ENCODE data around the gene STX12. TPM values are rescaled to one million over a fixed set of nuclear protein-coding genes. Genes with fewer than 3 reads are reported as not detected.
"Not testable (repeated sequence)": the region's sequence is repeated elsewhere in the genome, so short reads cannot be mapped to it uniquely, and the experiment has no call there.

Gene STX12
- total and polyA plus RNA-seq, 9 donors = 23.9 to 74.8 (median 41.2) TPM

DNA sequence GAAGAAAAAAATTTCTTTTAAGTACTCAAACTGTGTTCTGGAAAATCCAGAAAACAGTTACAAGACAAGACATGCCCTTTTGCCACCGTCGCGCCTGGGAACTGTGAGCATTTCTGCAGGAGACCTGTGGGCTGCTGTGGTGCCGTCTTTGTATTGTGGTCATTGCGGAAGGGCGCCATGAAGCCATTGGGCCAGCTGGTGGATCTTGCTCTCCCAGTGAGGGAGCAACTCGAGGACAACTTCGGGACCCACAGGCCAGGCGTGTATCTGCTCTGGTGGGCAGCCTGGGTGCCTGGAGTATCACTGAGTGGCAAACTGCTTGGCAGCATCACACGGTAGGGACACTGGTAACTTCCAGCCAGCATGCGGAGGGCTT, 95.5 kb downstream of the STX12 start:
- no peak for DNase-seq

DNA sequence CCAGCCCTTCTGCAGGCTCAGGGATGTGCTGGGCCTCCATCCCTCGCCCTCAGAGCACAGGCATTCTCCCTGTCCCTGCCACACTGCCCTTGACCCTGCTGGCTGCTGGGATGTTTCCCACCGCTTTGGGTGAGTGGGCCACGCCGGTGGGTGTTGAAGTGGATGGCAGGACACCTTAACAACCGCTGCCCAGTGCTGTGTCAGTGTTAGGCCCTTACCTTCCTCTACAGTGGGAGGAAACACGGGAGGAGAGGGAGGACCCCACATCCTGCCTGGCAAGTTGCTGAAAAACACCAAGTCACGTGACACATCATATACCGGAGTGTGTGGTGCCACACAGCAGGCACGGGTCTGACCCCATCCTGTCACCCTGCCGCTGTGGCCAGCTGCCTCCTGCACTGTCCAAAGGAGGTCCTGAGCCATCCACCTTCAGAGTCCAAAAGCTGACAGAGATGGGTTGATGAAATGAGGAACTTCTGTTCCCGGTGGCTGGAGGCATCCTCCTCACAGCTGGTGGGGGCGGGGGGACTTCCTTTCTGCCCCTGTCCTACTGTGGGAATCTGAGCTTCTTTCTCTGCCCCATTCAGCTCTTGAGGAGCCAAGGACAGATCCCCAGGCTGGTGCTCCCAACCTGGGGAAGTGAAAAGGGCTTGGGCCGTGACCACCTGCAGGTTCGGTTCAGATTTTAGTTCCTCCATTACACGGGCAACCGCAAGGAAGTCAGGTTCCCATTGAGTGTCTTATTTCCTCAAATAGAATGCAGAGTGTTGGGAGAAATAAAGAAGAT, 96.1 kb downstream of the STX12 start:
- H3K4me3 ChIP-seq = no peak overlapping the region
- no peak overlapping the region for H3K27ac ChIP-seq
- WGBS, 3 donors = 54 to 63% (median 56%) methylated on average over 15 to 16 of the region's 16 CpGs
- H3K4me1 ChIP-seq (ENCODE audit: insufficient read depth) = no peaks in the 10 kb centered on the region
- H3K27me3 ChIP-seq = no peaks in the 10 kb centered on the region
- DNase-seq = no peak
- H3K36me3 ChIP-seq = no peaks in the 10 kb centered on the region
- no peaks in the 10 kb centered on the region for H3K9me3 ChIP-seq
- intact Hi-C loops (cut with DNase I) = loop anchor here in 1 of 4 donors (10.0 kb wide), 1 partner anchor 106 kb away; no protein-coding TSS in a partner anchor
- TF ChIP-seq POLR2A (IDR thresholded peaks at IDR 0.05) (no peak), CTCF (IDR thresholded peaks at IDR 0.05) (no peak), EP300 (IDR thresholded peaks at IDR 0.05) (no peak)

More for the DNA sequence above, 95.5 kb downstream of the STX12 start:
- WGBS, 3 donors = 88 to 89% (median 89%) methylated on average over 11 of the region's 11 CpGs
- intact Hi-C loops (cut with DNase I) = loop anchor here in 1 of 4 donors (10.0 kb wide), 1 partner anchor 106 kb away; no protein-coding TSS in a partner anchor
- Histone ChIP-seq H3K9me3 (no peaks in the 10 kb centered on the region), H3K27ac (no peak overlapping the region), H3K36me3 (no peaks in the 10 kb centered on the region), H3K4me3 (no peak overlapping the region), H3K4me1 (ENCODE audit: insufficient read depth) (no peaks in the 10 kb centered on the region), H3K27me3 (no peaks in the 10 kb centered on the region)
- TF ChIP-seq EP300 (IDR thresholded peaks at IDR 0.05) (no peak), POLR2A (IDR thresholded peaks at IDR 0.05) (no peak), CTCF (IDR thresholded peaks at IDR 0.05) (no peak)

DNA sequence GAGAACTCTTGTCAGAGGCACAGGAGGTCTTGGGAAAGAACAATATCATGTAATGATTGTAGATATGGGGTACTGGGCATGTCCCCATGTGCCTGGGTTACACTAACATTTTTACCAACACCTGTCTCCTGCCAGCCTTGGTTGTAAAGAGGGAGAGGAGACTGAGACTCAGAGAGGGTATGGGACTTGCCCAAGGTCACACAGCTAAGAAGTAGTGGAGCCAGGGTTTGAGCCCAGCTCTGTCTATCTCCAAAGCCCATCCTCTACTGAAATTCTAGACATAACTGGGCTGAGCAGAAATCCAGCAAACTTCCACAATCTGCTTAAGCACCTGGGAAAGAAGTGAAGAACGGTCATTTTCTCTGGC, 96.7 kb downstream of the STX12 start:
- no peak for DNase-seq
- no peaks in the 10 kb centered on the region for H3K9me3 ChIP-seq
- 40 to 67% (median 64%) methylated on average over 1 of the region's 1 CpG for WGBS, 3 donors
- H3K4me3 ChIP-seq = no peak overlapping the region
- H3K27me3 ChIP-seq = no peaks in the 10 kb centered on the region
- intact Hi-C loops (cut with DNase I) = loop anchor here in 1 of 4 donors (10.0 kb wide), 1 partner anchor 105 kb away; no protein-coding TSS in a partner anchor
- TF ChIP-seq POLR2A (IDR thresholded peaks at IDR 0.05) (no peak), CTCF (IDR thresholded peaks at IDR 0.05) (no peak), EP300 (IDR thresholded peaks at IDR 0.05) (no peak)
- H3K36me3 ChIP-seq = no peaks in the 10 kb centered on the region
- no peaks in the 10 kb centered on the region for H3K4me1 ChIP-seq (ENCODE audit: insufficient read depth)
- H3K27ac ChIP-seq = no peak overlapping the region

DNA sequence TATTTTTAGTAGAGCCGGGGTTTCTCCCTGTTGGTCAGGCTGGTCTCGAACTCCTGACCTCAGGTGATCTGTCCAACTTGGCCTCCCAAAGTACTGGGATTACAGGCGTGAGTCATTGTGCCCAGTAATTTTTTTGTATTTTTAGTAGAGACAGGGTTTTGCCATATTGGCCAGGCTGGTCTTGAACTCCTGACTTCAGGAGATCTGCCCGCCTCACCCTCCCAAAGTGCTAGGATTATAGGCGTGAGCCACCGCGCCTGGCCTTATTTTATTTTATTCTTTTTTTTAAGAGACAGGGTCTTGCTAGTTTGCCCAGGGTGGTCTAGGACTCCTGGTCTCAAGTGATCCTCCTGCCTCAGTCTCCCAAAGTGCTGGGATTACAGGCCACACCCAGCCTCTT, 98.1 kb downstream of the STX12 start:
- H3K27me3 ChIP-seq; H3K36me3 ChIP-seq; DNase-seq; intact Hi-C loops (cut with DNase I); H3K4me3 ChIP-seq; H3K27ac ChIP-seq; H3K9me3 ChIP-seq; H3K4me1 ChIP-seq (ENCODE audit: insufficient read depth): not testable (repeated sequence)
- WGBS, 3 donors = 85 to 91% (median 88%) methylated on average over 7 of the region's 7 CpGs

Data from ovary (tissue), 9 donors.